HG03095 (cell line): ENCODE measurements around the gene ZMAT3.
"Not testable (repeated sequence)": the region's sequence is repeated elsewhere in the genome, so short reads cannot be mapped to it uniquely, and the experiment has no call there.

Experiments used
- ATAC-seq: cut with Tn5 transposase; IDR thresholded peaks from one replicate; pipeline ENCODE4 v1.9.1; 2021; ENCODE audit warnings: moderate library complexity; ENCODE audit not compliant: unreplicated experiment

The ZMAT3 gene

DNA sequence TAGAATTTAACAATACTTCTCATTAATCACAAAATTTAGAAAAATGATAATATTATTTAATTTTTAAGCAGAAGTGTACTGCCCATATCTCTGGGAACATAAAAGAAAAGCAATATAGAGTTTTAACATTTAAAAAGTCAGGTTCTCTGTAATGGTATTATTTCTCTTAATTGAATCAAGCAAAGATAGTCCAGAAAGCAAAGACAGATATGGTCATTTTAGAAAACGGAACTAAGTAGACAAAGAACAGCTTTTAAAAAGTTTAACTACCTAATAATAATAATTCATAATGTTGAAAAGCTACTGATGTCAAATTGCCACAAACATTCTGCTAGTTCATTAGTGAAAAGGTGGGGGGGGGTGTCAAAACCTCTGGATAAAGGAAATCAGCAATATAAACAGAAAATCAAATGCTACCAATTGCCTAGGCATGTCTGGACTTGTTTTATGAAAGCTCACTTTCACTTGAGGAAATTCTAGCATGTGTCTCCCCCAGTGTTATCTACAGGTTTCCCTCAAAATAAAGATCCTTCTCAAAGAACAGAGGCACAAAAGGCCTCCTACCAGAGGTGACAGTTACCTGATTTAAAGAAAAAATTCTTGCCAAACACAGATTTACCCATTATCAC, 1.7 kb downstream of the ZMAT3 start:
- no peak for ATAC-seq

DNA sequence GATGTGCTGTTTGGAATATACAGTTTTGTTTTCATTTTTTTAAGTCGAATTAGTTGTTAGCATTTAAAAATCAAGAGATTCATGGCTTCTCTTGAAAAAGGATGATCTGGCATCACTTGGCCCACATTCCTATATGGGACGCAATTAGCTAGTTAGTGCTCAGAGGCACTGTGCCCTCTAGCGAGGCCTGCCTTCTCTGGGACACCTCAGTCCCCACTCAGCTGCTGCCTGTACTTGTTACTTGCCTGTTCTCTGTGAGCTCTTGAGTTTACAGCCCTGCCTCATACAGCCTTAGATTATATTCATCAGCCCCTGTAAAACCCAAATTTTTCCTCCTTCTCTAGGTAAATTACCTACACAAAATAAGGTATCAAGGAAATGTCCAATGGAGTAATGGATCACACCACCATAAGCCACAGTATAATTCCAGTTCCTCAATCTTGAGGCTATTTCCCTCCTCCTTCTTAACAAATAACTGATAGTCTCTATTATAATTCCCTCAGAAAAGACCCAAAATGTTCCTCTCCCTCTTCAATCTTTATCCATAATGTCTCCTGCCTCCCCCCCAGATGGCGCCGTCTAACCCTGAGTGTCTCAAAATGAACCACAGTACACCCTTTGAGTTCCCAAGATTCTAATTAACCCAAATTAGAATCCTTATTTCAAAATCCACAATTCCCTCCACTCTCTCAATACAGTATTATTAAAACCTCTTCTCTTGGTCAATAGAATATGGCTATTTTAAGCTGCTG, 2.7 kb downstream of the ZMAT3 start:
- no peak for ATAC-seq

DNA sequence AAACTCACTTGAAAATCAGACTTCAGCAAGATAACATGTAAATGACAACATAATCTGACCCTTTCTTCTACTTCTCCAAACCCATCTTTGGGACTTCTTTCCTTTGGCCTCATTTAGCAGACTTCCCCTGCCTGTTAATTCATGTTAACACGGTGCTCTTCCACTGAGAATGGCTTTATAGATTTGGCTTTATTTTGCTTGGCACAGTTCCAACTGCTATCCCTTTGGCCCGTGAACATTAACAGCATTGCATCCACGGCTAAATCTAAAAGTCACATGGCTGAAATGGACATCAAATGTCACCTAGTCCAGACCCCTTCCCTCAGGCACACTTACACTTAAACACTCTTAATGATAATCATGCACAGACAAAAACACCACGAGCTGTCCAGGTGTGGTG, 3.8 kb downstream of the ZMAT3 start:
- no peak for ATAC-seq

GRCh38 chr3:179067291-179067690, 4.3 kb downstream of the ZMAT3 start:
- no peak for ATAC-seq

DNA sequence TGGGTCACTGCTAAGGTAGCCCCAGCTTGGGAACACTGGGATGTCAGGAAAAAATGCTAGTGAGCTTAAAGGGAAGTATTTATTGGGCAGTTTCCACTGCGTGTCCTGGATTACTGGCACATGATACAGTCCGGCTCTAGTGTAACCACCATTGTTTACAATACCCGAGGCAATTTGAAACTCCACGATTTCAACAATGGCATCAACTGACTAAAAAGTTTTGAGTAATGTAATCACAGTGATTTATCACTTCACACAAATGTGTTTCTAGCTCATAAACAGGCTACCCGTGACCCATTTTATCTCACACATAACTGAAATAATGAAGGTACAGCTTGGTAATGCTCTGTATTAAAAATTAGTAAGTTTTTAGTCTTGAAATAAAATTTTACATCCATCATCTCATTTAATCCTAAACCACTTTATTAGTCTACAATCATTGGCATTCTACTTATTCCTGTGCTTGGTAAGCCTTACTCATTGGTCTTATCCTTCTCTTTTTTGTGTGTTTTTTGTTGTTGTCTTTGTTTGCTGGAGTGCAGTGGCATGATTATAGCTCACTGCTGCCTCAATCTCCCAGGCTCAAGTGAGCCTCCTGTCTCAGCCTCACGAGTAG, 7.6 kb downstream of the ZMAT3 start:
- ATAC-seq, result no peak

- ATAC-seq, result no peak
Observed at GRCh38 chr3:179056326-179056725, 15.3 kb downstream of the ZMAT3 start.

- not testable (repeated sequence) for ATAC-seq
Observed at GRCh38 chr3:179054565-179054964, 17.0 kb downstream of the ZMAT3 start.

DNA sequence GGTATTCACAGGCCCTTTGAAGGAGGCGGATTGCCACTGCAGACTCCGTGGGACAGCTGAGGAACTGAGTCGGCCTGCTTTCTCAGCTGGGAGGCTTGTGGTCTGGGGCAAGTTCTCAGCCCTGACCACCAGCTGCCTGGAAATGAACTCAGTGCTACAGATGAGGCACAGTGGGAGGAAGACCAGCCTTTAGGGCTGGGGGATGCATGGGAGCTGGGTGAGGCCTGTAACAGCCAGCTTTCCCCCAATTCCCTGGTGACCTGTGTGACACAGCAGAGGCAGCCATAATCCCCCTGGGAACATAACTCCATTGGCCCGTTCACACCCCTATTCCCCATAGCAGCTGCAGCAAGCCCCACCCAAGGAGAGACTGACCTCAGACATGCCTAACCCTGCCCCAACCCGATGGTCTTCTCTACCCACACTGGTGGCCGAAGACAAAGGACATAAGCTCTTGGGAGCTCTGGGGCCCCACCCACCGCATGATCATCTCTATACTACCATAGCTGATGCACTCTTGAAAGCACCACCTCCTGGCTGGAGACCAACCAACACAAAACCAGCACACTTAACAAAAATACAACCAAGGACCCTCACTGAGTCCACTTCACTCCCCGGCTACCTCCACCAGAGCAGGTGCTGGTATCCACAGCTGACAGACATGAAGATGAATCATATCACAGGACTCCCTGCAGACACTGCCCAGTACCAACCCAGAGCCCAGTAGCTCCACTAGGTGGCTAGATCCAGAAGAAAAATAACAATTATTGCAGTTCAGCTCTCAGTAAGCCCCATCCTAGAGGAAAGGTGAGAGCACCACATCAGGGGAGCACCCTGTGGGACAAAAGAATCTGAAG, 24.9 kb downstream of the ZMAT3 start:
- ATAC-seq, result peak; percentile 83

GRCh38 chr3:179045719-179046402, 25.7 kb downstream of the ZMAT3 start:
- ATAC-seq, result peak; percentile 61

DNA sequence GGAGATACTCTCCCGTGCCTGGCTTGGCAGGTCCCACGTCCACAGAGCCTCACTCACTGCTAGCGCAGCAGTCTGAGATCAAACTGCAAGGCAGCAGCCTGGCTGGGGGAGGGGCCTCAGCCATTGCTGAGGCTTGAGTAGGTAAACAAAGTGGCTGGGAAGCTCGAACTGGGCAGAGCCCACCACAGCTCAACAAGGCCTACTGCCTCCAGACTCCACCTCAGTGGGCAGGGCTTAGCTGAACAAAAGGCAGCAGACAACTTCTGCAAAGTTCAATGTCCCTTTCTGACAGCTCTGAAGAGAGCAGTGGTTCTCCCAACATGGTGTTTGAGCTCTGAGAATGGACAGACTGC, 32.7 kb downstream of the ZMAT3 start:
- ATAC-seq, result not testable (repeated sequence)

DNA sequence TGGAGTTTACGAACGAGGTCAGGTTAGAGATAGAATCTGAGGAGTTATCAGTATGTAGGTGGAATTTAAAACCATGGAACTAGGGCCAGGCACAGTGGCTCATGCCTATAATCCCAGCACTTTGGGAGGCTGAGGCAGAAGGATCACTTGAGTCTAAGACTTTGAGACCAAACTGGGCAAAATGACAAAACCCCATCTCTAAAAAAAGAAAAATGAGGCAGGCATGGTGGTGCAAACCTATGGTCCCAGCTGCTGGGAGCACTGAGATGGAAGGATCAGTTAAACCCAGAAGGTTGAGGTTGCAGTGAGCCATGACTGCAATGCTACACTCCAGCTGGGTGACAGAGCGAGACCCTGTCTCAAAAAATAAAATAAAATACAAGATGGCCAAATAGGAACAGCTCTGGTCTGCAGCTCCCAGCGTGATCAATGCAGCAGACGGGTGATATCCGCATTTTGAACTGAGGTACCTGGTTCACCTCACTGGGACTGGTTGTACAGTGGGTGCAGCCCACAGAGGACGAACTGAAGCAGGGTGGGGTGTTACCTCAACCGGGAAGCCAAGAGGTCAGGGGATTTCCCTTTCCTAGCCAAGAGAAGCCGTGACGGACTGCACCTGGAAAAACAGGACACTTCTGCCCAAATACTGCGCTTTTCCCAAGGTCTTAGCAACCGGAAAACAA, 33.3 kb downstream of the ZMAT3 start:
- ATAC-seq, result no peak

DNA sequence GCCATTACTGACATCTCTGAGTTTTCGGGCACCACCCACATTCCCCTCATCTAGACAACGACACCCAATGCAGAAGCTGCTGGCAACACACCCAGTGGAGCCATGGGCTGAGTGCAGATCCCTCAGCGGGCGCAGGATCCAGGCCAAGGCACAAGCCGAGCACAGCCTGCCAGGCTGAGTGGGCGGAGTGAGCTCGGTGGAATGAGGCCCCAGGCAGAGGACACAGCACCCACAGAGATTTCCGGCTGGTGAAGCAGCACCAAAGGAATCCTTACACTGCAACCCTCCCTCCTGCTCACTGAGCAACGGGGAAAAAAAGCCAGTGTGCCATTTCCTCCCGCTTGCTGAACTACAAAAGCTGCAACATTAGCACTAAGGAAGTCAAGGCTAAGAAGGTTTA, 34.3 kb downstream of the ZMAT3 start:
- no peak for ATAC-seq

DNA sequence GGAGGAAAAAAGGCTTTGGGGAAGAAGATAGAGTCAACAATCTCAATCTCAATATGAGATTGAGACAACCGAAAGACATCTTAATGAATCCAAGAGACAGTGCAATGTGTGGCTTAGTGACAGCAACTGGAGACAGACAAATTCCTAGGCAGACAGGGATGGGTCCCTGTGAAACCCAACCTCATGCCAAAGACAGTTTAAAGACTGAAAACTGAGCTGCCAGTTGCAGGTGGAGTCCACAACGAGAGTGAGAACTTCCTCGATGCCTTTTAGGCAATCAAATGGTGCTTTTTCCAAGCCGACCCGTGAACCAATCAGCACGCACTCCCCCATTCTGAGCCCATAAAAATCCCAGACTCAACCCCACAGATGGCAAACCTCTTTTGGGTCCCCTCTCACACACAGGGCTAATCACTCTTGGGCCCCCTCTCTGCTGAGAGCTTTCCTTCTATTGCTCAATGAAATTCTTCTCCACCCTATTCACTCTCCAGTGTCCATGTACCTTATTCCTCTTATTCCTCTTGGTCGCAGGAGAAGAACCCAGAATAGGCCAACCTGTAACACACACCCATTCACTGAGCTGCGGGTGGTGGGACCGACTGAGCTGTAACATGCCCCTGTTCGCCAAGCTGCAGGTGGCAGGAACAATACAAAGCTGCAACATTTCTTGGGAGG, 34.8 kb downstream of the ZMAT3 start:
- no peak for ATAC-seq

DNA sequence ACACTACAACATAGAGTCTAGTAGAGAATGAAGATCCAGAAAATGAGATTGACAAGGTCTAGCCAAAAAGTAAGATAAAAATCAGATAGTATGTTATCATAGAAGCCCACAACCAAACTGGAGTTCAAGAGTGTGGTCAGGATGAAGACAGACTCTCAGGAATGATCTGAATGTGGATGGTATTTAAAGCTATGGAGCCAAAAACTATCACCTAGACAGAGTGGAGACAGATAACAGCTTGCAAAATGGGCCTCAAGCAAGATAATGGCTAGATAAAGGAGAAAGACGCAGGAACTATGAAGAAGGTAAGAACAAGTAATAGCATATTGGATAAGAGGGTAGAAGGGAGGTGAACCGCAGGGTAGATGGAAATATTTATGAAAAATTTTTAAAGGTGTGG, 35.4 kb downstream of the ZMAT3 start:
- ATAC-seq, result no peak

DNA sequence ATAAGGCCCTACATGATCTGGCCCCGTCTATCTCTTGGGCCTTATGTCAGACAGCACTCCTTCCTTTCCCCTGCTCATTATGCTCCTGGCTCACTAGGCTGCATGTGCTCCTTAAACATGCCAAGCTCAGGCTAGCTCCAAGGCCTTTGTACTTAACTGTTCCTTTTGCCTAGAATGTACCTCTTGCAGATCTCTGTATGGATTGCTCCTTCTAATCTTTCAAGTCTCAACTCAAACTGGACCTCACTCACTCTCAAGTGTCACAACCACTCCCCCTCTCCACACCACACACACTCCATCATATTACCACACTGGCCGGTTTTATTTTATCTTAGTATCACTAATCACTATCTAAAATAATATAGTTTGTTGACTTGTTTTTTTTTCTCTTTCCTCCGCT, 36.4 kb downstream of the ZMAT3 start:
- ATAC-seq, result no peak

GRCh38 chr3:179033304-179033657, 38.3 kb downstream of the ZMAT3 start:
- ATAC-seq, result not testable (repeated sequence)

DNA sequence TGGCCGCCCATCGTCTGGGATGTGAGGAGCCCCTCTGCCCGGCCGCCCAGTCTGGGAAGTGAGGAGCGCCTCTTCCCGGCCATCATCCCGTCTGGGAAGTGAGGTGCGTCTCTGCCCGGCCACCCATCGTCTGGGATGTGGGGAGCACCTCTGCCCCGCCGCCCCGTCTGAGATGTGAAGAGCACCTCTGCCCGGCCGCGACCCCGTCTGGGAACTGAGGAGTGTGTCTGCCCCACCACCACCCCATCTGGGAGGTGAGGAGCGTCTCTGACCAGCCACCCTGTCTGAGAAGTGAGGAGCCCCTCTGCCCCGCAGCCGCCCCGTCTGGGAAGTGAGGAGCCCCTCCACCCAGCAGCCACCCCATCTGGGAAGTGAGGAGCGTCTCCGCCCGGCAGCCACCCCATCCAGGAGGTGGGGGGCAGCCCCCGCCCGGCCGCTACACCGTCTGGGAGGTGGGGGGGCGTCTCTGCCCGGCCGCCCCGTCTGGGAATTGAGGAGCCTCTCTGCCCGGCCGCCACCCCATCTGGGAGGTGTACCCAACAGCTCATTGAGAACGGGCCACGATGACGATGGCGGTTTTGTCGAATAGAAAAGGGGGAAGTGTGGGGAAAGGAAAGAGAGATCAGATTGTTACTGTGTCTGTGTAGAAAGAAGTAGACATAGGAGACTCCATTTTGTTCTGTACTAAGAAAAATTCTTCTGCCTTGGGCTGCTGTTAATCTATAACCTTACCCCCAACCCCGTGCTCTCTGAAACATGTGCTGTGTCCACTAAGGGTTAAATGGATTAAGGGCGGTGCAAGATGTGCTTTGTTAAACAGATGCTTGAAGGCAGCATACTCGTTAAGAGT, 38.9 kb downstream of the ZMAT3 start:
- ATAC-seq, result not testable (repeated sequence)

- no peak for ATAC-seq
Observed at GRCh38 chr3:179029096-179029495, 42.5 kb downstream of the ZMAT3 start.

- ATAC-seq, result no peak
Observed at GRCh38 chr3:179028408-179028807, 43.2 kb downstream of the ZMAT3 start.
